ENCODE measurements around the gene AP3S2.

DNA sequence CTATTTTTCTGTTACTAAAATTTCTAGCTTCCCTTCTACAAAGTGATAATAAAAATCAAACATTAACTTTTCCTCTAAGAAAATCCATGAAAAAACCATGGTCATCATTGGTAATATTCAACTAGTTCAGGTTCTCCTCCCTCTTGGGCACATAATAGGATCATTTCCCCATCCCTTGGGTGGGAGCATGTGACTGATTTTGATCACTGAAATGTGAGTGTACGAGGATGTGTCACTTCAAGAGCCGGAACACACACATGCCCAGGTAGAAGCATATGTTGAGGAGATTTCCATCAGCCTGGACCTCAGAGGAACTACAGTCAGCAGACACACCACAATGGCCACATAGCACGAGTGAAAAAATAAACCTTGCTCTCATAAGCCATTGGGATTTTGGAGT, 36.1 kb downstream of the AP3S2 start:
- TF ChIP-seq GATA2 (IDR thresholded peaks at IDR 0.05; ENCODE audit: low read depth, low read length): no peak
- no peak for TF ChIP-seq GATA3 (IDR thresholded peaks at IDR 0.05; ENCODE audit: low read depth, low read length)

All from SH-SY5Y (cell line).